HG03342 (cell line): ENCODE data around the gene PGLYRP1.

Experiments
- ATAC-seq: cut with Tn5 transposase; IDR thresholded peaks from one replicate; pipeline ENCODE4 v1.9.1; 2021; ENCODE audit warnings: mild to moderate bottlenecking, moderate library complexity; ENCODE audit not compliant: unreplicated experiment

Gene PGLYRP1, protein sequence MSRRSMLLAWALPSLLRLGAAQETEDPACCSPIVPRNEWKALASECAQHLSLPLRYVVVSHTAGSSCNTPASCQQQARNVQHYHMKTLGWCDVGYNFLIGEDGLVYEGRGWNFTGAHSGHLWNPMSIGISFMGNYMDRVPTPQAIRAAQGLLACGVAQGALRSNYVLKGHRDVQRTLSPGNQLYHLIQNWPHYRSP

DNA sequence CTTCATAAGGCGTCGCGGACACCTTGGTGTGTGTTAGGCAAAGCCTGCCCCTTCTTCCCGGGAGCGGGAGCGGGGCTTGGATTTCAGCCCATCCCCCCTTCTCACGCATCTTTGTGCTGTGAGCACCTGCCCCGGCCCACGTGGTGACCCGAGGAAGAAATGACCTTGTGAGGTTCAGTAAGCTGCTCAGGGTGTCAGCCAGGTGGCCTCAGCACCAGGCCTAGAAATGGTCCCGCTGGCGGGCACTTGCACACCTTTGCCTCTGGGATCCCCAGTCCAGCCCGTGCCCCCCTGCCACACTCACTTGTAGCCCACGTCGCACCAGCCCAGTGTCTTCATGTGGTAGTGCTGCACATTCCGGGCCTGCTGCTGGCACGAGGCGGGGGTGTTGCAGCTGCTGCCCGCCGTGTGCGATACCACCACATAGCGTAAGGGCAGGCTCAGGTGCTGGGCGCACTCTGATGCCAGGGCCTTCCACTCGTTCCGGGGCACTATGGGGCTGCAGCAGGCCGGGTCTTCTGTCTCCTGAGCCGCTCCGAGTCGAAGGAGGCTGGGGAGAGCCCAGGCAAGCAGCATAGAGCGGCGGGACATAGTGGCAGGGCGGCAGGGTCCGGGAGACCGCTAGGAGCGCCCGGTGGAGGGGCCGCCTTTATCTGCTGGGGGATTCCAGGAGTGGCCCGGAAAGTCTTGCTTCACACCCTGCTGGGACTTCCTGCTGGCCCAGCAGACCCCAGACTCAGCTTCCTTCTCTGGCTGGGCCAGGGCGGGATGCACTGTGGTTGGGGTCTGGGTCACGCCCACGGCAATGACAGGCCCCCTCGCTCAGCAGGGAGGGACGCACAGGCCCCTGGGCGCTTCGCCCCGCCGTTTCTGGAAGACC is at the start of gene PGLYRP1:
PGLYRP1 (minus strand) TSS at position 623 of the 880 bp plus-strand sequence; CDS start at position 591, 32 bp downstream.
- no peak for ATAC-seq

GRCh38 chr19:46069806-46070341 is 47.0 kb upstream of the PGLYRP1 start:
- no peak for ATAC-seq

DNA sequence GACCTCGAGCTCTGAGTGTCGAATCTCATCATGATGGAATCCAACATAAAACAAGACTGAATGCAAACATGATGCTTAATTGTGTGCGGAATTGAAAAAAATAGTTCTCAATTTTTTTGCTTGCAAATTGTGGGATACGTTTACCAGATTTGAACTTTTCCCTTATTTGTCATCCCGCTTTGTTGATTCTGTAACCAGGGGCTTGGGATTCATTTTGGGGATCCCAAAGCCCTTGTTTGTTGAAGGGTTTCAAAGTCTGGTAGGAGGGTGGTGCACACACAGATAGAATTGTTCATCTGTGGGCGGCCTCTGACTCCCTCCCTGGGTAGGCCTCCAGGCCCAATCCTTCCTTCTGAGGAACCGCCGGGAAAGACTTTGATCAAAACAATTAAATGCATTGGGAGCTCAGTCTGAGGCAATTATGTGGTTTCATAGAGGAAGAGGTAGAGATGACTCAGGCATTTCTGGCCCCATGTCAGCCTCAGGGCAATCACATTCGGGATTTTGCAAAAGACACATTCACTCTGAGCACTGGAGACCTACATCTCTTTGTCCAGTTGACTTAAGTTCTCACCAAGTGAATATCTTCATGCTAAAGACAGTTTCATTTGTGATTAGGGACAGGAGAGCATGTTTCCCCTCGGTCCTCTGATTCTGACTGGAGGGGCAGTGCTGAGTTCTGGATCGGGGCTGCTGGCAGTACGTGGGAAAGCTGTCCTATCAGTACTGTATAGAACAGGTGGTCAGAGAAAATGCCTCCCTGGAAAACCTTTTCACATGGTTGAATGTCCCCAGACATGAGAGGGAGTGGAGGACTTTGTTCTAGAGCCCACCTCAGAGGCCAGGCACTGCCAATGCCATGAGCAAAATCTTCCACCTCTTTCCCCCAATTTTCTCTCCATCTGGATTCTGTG is 45.7 kb upstream of the PGLYRP1 start:
- ATAC-seq: no peak

GRCh38 chr19:46067691-46068090 is 44.8 kb upstream of the PGLYRP1 start:
- no peak for ATAC-seq

- ATAC-seq: no peak
These were observed 43.6 kb upstream of the PGLYRP1 start for GRCh38 chr19:46066471-46066870.

DNA sequence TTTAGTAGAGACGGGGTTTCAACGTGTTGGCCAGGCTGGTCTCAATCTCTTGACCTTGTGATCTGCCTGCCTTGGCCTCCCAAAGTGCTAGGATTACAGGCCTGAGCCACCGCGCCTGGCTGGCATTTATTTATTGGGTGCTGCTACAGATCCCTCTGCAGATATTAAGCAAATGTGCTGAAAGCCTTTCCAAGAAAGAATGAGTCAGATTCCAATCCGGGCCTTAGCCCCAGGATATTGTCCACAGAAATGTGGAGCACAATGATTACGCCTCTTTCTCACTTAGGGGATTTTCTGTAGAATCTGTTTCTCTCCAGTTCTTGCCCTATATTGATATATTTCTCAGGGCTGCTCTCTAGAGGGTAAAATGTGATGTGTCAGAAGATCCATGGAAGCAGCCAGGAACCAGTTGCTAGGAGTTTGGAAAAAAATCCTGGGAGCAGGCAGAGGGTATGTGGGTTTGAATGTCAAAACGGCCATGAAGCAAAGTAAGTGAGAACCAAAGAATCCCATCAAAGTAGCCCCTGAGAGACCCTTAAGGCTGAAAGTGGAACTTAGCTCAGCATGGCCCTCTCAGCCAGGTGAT is 42.7 kb upstream of the PGLYRP1 start:
- ATAC-seq: no peak

DNA sequence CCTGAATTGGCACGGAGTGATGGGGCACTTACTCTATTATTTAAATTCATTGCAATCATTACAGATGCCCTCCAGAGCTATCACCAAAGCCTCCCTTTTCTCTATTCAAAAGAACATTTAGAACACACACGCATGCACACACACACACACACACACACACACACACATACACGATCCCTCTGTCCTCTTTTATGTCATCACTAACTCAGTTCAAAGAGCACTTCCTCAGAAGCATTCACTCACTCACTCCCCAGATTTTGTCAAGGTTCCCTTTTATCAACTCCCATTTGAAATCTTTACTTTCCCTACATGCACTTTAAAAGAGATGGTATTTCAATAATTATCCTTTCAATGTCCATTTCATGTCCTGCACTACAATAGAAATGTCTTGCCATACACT is 40.3 kb upstream of the PGLYRP1 start:
- no peak for ATAC-seq

GRCh38 chr19:46060012-46060411 is 37.2 kb upstream of the PGLYRP1 start:
- ATAC-seq: no peak

GRCh38 chr19:46058778-46059177 is 35.9 kb upstream of the PGLYRP1 start:
- no peak for ATAC-seq

DNA sequence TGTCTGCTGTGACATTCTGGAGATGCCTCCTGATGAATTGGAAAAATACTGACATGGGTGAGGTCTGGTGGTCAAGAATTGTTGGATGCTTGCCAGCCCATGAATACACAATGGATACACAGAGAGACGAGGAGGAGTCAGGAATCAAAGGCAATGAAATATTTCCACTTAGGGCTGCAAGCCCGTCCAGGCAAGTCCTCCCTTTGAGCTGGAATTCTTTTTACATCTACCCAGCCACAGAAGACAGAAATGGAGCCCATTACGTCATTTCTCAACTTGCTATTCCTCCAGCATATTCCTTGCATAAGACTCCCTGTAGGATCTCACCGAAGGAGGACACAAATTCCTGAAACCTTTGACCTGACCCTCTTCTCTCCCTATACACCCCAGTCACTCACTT is 33.7 kb upstream of the PGLYRP1 start:
- ATAC-seq: no peak

DNA sequence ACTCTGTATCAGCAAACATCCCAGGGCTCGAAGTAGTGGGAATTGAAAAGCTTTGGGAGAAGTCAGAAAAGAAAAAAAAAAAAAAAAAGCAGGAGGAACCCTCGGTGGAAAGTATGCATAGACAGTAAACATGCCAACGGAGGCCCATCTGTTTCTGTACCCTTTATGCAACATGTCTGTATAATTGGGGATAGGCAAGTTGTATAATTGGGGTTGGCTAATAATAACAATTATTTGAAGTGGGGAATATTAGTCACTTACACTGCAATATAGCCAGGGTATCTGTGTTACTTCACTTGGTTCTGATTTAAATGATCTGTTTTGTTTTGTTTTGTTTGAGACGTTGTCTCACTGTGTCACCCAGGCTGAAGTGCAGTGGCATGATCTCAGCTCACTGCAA is 30.0 kb upstream of the PGLYRP1 start:
- ATAC-seq: no peak

DNA sequence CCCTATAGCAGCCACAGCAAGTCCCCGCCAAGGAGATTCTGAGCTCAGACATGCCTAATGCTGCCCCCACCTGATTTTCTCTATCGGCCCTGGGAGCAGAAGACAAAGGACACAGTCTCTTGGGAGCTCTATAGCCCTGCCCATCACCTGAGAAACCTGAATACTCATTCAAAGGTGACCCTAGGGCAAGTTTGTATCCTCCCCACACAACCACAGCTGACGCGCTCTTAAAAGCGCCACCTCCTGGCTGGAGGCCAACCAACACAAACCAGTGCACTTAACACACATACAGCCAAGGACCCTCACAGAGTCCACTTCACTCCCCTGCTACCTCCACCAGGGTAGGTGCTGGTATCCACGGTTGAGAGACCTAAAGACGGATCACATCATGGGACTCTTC is 26.7 kb upstream of the PGLYRP1 start:
- ATAC-seq: no peak

- ATAC-seq: no peak
These were observed 20.7 kb upstream of the PGLYRP1 start for GRCh38 chr19:46043519-46043918.

- no peak for ATAC-seq
These were observed 19.5 kb upstream of the PGLYRP1 start for GRCh38 chr19:46042252-46042883.

DNA sequence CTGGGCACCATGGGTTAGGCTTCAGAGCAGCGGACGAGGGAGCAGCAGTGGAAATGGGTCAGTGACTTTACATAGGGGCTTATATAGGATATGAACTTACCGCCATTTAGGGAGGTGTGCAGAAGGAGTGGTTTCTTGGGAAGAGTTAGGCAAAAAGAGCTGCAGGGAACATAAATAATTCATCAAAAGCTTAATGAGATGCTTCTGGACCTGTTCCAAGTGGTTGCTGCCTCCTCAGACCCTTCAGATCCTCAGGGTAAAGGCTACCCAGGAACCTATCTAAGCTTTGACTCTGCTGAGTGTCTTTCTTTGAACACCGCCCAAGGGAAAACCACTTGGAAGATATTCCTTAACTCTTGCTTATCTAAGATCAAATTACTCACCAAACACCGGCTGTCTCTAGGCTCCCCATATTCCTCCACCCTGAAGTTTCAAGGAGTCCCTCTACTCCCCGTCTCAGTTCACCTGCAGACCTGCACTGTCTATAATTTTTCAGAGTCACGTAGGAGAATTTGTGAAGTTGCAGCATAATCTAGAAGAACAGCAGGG is 18.2 kb upstream of the PGLYRP1 start, which contains the start of gene IGFL4:
IGFL4 (minus strand) TSS at position 51 of the 549 bp plus-strand sequence; CDS start at position 11, 40 bp downstream.
- ATAC-seq: no peak

DNA sequence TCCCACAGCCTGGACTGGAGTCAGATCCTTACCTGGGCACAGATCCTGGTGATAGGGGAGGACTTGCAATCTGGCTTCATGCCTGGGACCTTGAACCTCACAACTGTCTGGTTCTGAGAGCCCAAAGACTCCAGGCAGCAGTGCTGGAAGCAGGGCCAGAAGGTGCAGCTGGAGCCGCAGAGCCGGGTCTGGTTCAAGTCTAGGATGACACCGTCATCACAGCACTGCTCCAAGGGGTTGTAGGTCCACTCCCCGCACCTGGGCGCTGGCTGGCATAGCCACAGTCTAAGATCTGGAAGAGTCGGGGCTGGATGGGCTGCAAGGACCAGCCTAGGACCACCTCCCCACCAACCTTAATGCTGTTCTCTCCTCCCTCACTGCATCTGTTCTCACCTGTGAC is 17.3 kb upstream of the PGLYRP1 start:
- no peak for ATAC-seq

DNA sequence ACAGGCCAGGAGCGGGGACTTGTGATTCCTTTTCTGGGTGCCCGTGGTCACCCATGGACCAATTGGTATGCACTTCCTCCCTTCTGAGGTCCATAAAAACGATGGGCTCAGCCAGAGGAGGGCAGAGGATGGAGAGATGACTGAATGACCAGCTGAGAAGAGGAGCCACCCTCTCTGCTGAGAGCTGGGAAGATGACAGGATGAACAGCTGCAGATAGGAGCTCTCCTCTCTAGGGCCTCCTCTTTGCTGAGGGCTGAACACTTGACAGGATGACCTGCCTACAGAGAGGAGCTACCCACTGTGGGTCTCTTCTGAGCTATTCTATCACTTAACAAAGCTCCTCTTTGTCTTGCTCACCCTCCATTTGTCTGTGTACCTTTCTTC is 13.9 kb upstream of the PGLYRP1 start:
- no peak for ATAC-seq

- ATAC-seq: no peak
These were observed 13.3 kb upstream of the PGLYRP1 start for GRCh38 chr19:46035986-46036743.

DNA sequence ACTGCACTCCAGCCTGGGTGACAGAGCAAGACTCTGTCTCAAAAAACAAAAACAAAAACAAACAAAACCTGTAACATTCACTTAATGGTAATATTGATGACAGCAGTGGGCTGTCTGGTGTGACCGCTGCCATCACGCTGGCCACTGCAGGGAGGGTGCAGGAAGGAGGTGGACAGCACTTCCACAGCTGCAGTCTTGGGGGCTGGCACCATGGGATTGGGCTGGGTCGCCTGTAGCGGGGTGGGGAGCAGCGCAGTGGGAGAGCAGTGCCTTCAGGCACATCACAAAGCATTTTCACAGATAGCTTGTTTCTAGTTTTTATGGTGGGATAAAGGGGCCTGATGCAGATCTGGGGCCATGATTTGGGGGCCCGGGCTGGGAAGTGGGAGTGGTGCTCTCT is 12.7 kb upstream of the PGLYRP1 start:
- no peak for ATAC-seq
